ENCODE measurements around the gene CELSR3.

CELSR3 gene

GRCh38 chr3:48599509-48600285 lies 63.0 kb downstream of the CELSR3 start:
- no peak for DNase-seq (ENCODE audit: low read depth)

- no peak for DNase-seq (ENCODE audit: low read depth)
Measured at GRCh38 chr3:48599077-48599501, 63.6 kb downstream of the CELSR3 start.

GRCh38 chr3:48598323-48599076 lies 64.2 kb downstream of the CELSR3 start:
- no peak for DNase-seq (ENCODE audit: low read depth)

GRCh38 chr3:48597408-48597800 lies 65.3 kb downstream of the CELSR3 start:
- no peak for DNase-seq (ENCODE audit: low read depth)

- DNase-seq (ENCODE audit: low read depth), result no peak
Measured at GRCh38 chr3:48596676-48597407, 65.8 kb downstream of the CELSR3 start.

- DNase-seq (ENCODE audit: low read depth), result no peak
Measured at GRCh38 chr3:48596157-48596556, 66.5 kb downstream of the CELSR3 start.

- no peak for DNase-seq (ENCODE audit: low read depth)
Measured at GRCh38 chr3:48595526-48596121, 67.1 kb downstream of the CELSR3 start.

- DNase-seq (ENCODE audit: low read depth), result no peak
Measured at GRCh38 chr3:48595075-48595525, 67.6 kb downstream of the CELSR3 start, which contains the start of gene COL7A1. Gene COL7A1, minus strand, starts transcription at chr3:48595329. Its CDS starts 170 bp downstream, at chr3:48595159.

- DNase-seq (ENCODE audit: low read depth), result no peak
Measured at GRCh38 chr3:48594417-48595049, 68.2 kb downstream of the CELSR3 start.

GRCh38 chr3:48593337-48593736 lies 69.3 kb downstream of the CELSR3 start:
- no peak for DNase-seq (ENCODE audit: low read depth)

- no peak for DNase-seq (ENCODE audit: low read depth)
Measured at GRCh38 chr3:48592519-48593087, 70.1 kb downstream of the CELSR3 start.

- DNase-seq (ENCODE audit: low read depth), result no peak
Measured at GRCh38 chr3:48591886-48592518, 70.7 kb downstream of the CELSR3 start.

GRCh38 chr3:48591436-48591835 lies 71.2 kb downstream of the CELSR3 start:
- no peak for DNase-seq (ENCODE audit: low read depth)

- no peak for DNase-seq (ENCODE audit: low read depth)
Measured at GRCh38 chr3:48588230-48588629, 74.5 kb downstream of the CELSR3 start.

GRCh38 chr3:48587686-48588085 lies 75.0 kb downstream of the CELSR3 start:
- DNase-seq (ENCODE audit: low read depth), result no peak

All from T-helper 22 cell (primary cell).